Dermis microvascular lymphatic vessel endothelial cell (primary cell): ENCODE data around the gene UBE2E3. TPM values are rescaled to one million over a fixed set of nuclear protein-coding genes. Genes with fewer than 3 reads are reported as not detected.
"Not testable (repeated sequence)": the region's sequence is repeated elsewhere in the genome, so short reads cannot be mapped to it uniquely, and the experiment has no call there.

Source experiments
- DNase-seq, 2 donors: peaks; one replicate each; pipeline versions ENCODE4 v3.0.0 to v3.0.0-alpha.2; 2010; ENCODE audit warnings: low read depth in 2 of 2
- total RNA-seq: library from RNA; depleted of rRNA; stranded (reverse); fragments of >200 nt; gene quantifications from 2 replicates; pipeline ENCODE4 v1.2.1, GENCODE V29; 2014

The UBE2E3 gene
- total RNA-seq, 1 donor from 2014 or later: 26.6 TPM

DNA sequence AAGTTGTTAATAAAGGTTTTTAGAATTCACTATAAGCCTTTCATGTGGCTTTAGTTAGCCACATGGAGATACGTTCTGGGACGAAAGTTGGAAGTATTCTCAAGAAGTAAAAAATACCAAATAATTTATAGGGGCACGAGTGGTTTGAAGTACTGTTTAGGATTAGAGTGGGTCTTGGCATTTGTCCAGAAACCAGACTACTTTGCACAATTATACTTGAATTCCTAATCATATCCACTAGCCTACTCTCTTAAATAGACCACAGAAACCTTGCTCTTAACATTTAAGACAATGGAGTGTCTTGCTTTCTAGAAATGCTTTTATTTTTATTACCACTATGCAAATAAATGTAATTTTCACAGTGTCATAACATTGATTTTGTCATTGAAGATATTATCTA is 44.6 kb downstream of the UBE2E3 start:
- no peak for DNase-seq

DNA sequence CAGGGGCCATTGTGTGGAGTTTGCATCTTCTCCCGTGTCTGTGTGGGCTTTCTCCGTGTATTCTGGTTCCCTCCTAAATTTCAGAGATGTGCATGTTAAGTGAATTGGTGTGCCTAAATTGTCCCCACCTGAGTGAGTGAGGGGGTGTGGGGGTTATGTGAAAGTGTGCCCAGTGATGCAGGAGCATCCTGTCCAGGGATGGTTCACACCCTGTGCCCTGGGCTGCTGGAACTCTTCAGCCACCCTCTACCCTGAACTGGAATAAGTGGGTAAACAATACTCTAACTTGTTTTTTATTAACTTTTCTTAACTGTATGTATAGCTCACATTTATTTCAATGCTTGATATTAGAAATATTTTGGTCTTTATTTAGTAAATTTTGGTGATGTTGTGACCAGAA is 56.0 kb downstream of the UBE2E3 start:
- DNase-seq: no peak

DNA sequence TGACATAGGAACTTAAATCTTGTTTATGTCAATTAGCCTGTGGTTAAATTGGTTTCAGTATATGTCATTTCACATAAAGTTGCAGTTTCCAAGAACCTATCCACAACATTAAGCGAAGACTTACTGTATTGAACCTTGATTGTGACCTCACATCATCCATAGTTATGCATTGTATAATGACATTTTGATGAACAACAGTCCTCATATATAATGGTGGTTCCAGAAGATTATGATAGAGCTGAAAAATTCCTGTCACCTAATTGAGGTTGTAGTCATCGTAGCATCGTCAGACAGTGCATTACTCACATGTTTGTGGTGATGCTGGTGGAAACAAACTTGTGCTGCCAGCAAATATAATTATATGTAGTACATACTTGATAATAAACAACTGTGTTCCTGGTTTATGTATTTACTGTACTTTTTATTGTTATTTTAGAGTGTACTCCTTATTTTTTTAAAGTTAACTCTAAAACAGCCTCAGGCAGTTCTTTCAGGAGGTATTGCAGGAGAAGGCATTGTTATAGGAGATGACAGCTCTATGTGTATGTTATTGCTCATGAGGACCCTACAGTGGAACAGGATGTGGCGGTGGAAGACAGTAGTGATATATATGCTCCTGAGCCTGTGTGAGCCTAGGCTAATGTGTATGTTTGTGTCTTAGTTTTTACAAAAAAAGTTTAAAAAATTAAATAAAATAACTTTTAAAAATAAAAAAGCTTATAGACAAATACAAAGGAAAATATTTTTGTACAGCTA is 56.6 kb downstream of the UBE2E3 start:
- DNase-seq: peak in 1 of 2 donors; percentile 21

DNA sequence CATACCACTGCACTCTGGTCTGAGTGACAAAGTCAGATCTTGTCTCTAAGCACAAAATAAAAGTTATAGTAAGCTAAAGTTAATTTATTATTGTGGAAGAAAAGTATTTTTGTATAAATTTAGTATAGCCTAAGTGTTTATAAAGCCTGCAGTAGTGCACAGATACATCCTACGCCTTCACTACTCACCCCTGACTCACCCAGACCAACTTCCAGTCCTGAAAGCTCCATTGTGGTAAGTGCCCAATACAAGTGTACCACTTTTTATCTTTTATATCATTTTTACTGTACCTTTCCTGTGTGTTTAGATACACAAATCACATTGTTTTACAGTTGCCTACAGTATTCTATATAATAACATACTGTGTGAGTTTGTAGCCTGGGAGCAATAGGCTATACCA is 57.5 kb downstream of the UBE2E3 start:
- DNase-seq: peak in 1 of 2 donors; percentile 25

DNA sequence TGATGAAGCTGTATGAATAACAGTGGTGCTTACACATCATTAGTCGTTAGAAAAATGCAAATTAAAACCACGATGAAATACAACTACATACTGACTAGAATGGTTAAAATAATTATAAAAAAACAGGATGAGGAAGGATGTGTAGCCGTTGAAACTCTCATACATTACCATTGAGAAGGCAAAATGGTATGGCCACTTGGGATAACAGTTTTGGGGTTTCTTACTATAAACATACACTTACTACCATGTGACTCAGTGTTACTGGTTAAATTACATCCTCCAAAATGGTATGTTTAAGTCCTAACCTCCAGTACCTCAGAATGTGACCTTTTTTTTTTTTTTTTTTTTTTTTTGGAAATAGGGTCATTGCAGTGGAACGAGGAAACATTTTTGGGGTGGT is 58.4 kb downstream of the UBE2E3 start:
- DNase-seq: no peak

DNA sequence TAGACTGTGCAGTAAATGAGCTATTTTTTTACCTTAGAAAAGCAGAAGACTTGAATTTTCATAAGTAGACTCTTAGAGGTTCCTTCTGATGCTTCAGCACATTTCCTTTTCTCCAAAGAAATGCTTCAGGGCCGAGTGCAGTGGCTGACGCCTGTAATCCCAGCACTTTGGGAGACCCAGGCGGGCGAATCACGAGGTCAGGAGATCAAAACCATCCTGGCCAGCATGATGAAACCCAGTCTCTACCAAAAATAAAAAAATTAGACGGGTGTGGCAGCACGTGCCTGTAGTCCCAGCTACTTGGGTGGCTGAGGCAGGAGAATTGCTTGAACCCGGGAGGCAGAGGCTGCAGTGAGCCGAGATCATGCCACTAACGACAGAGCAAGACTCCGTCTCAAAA is 60.4 kb downstream of the UBE2E3 start:
- DNase-seq: not testable (repeated sequence)

DNA sequence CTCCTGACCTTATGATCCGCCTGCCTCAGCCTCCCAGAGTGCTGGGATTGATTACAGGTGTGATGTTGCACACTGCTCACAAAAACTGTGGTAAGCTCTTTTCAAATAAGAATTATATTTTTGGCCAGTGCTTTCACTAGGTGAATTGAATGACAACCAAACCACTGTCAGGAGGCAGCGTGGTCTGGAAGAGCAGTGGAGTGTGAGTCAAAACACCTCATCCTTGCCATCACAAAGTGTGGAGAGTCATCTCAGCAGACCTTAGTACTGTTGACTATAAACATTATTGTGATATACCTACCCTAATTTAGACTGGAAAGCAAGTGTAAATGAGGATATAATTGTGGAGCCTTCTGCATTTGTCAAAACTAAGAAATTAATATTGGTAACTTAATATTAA is 61.3 kb downstream of the UBE2E3 start:
- no peak for DNase-seq

DNA sequence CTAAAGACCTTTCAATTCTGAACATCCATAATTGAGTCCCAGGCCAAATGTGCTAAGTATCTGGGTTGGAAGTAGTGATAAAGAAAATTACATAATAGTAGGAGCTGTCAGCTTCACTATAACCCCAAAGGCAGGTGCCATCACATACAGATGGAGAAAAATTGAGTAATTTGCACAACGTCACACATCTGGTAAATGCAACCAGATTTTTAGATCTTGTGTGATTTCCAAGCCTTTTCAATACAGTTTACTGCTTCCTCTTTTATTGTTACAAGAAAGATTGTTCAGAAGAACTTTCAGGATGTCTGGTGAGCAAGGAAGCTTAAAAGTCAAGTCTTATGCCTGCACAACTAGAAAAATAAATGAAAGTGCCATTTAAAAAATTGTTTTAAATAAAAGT is 62.3 kb downstream of the UBE2E3 start:
- DNase-seq: no peak

DNA sequence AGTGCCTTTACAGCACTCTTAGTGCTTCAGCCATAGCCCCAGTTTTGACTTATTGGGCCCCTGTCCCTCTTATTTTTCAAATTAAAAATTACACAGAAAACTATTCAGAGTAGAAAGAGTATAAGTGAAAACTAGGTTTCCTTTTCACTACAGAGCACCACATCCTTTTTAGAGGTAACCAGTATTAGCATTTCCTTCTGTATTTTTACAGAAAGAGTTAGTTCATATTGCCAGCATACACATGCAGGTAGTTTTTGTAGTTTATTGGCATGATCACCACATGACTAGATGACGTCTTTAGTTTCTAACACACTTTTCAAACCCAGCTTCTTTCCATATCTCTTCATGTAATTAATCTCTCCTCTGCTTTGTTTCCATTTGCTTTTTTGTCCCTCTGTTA is 66.4 kb downstream of the UBE2E3 start:
- no peak for DNase-seq

DNA sequence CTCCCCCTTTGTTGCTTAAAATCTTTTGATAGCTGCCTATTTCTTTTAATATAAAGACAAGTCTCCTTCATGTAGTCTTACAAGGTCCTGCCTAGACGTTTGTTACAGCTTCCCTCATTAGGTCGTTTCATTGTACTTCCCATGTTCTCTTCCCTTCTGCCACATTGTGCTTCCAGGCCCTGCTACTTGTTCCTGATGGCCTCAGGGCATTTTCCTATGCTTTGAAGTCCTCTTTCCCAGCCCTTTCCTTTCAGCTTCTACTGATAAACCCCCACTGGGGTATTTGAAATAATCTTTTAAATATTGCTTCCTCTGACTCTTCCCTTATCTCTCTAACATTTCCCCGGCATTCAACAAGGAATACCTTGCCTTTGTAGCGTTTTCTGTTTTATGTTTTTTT is 67.4 kb downstream of the UBE2E3 start:
- no peak for DNase-seq

DNA sequence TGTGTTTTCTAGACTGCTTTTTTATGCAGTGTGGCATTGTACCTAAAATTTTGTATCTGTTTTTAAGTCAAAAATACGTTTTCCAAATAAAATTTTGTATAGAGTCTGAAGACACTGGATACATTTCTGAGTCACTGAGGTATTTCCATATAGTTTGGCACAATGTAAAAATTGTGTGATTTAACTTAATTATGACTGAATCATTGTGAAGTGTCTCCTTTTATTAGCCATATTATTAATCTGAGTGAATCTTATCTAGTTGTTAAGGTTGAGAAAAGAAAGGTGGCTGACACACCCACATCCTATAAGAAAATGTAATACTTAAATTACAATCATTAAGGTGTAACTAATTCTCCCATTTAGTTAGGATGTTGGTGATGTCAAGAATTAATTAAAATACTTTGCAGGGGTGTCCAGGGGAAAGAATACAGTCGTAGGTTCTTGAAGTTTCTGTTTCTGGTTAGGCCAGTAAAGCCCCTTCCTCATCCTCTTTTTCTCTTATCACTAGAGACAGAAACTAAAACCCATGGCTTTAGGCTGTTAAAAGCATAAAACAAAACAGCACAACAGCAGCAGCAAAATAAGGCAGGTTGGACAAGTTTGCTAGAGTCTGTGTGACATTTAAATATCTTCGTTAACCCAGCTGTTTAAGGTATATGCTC is 71.6 kb downstream of the UBE2E3 start:
- DNase-seq: no peak

DNA sequence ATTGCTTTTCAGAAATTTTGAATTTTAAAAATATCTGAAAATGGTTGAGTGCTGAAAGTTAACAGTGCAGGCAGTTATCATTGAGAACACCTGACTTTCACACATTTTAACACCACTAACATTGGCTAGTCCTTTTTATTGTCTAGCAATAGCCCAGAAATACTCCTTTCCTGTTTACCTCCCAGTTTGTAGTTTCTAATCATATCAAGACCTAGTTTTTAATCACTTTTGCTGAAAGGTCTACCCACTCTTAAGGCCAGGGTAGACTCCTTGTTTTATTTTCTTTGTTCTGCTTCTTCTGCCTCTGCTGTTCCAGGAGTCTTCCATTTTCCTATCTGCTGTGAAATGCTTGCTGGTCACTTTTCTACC is 72.1 kb downstream of the UBE2E3 start:
- DNase-seq: no peak

DNA sequence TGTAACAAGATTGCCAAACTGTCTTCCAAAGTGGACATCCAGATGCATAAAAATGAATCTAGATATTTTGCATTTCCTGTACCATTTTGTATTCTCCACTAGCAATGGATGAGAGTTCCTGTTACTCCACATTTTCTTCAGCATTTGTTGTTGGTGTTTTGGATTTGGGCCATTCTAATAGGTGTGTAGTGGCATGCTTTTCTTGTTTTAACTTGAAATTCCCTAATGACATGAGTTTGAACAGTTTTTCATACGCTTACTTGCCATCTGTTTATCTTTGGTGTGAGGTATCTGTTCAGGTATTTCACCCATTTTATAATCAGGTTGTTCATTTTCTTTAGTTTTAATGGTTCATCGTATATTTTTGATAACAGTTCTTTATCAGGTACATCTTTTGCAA is 73.9 kb downstream of the UBE2E3 start:
- DNase-seq: no peak

DNA sequence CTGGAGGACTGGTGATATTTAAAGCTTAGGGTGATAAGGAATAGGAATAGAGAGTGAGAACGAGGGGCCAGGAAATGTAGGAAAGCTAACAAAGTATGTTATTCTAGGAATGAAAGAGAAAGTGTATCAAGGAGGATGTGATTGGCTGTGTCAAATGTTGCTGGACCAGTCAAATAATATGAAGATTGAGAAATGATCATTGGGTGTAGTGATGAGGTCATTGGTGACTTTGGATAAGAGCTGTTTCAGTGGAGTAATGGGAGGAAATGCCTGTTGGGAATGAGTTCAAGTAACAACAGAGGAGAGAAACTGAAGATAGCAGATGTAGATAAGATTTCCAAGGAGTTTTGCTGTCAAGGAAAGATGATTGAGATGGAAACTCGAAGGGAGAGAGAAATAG is 74.4 kb downstream of the UBE2E3 start:
- DNase-seq: no peak

DNA sequence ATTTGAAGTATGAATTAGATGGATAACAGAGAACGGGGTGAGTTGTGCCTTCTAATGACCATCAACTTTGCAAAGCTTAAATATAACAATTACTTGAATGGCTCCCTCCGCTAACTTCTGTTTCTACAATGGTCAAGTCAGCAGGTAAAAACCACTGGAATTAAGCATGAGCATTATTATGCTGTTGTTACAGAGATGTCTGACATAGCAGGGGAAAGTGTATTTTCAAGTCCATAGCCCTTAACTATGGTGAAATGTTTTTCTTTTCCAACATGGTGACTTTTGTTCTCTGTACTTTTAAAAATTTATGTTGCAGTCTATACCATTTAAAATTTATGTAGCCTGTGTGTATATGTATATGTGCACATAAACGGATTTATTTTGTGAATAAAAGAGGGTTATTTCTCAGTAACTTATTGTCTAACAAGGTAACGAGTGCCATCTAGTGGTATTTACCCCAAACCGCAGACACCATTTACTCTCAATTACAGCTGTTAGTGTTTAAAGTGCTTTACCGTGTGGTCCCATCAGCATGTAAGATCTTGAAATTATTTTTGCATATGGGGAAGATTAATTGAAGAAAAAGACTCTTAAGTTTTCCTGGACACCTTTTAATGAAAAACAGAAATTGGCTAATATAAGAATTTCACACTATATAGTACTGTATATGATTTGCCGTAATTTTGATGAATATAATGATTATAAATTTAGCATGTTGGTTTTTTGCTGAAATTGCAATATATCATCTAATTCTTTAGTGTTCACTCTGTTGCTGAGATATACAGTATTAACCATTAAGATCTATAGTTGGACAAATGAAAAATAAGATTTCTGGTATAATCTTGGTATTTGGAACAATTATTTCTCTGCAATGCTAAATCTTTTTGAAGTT is 78.2 kb downstream of the UBE2E3 start:
- peak; percentile 40 to 61 for DNase-seq

DNA sequence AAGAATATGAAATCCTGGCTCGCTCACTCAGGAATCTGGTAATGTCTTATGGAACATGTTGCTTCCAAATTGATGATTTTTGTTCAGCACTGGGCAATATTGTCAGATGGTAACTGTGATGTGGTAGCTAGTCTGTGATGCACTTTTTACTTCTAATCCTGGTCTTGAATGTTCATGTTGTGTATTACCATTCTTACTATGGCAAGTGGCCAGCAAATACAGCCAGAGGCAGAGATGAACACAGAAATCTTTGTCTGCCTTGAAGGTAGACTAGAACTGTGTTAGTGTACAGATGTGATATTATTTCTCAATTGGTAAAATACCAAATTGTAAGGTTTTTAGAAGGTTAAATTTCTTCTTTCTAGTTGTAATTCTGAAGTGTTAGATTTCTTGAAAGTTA is 83.3 kb downstream of the UBE2E3 start:
- no peak for DNase-seq

DNA sequence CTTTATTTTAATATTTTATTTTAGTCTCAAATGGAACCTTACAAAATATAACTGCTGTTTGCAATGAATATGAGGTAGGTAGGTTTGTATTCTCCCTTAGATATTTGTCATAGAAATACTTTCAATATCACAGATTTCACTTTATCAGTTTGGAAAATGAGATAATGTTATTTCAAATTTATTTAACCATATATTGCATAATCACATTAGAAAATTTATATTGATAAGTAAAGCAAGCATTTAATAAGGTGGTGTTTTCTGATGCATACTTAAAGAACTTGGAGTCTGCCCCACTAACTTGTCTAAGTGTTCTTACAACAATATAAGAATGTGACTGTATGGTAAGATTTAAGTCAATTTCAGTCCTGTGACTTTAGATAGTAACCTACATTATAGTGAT is 85.1 kb downstream of the UBE2E3 start:
- no peak for DNase-seq

DNA sequence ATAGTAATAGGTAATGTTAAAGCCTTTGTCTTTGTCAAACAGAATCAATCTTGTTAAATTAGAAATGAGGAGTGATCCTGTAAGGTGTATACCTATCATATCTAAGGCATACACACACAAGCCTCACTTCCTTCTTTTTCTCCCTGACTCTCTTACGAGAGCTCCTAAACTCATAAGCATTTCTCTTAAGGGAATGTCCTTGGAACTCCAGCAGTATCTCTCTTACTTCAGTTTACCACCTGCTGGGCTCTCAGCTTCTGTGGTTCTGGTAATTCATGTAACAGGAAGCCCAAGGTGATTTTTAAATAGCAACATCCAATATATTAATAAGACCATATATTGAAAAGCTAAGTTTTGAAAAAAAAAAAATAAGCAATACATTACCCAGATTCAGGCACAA is 85.9 kb downstream of the UBE2E3 start:
- DNase-seq: no peak

DNA sequence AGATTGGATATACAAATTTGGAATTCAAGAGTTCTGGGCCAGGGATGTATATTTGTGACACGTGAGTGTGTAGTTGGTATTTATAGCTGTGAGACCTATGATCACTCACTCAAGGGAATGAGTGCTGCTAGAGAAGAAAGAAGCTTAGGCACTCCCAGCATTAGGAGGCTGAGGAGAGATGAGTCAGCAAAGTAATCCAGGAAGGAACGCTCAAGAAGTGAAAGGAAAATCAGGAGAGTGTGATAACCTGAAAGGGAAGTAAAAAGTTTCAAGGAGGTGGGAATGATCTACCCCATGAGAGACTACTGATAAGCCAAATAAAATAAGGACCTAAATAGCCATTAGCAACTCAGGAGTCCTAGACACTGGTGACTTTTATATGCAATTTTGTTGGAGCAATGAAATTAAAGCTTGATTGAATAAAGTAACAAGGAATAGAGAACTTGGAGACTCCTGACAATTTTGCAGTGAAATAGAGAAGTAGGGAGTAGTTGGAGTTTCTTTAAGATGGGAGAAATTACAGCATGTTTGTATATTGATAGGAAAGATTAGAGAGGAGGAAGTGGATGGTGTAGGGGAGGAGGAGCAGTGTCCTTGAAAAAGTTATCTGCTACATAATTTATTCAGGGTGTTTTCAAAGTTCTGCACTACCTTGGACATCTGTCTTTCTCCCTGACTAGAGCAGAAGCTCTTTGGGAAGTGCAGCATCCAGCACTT is 89.9 kb downstream of the UBE2E3 start:
- DNase-seq: peak in 1 of 2 donors; percentile 57

DNA sequence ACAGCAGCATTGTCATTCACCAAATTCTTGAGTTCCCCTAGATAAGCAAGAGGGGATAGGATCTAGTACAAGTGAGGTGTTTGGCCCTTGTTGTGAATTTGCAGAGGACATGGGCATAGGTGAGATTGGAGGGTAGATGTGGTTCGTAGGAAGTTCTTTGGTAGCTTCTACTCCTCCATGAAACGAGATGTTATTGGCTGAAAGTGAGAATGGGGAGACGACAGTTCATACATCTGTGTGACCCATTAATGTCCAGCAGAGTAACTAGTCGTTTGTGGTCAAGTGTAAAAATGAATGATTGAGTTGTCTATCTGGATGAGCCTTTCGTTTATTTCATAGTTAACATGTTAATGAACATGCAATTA is 90.4 kb downstream of the UBE2E3 start:
- DNase-seq: no peak

DNA sequence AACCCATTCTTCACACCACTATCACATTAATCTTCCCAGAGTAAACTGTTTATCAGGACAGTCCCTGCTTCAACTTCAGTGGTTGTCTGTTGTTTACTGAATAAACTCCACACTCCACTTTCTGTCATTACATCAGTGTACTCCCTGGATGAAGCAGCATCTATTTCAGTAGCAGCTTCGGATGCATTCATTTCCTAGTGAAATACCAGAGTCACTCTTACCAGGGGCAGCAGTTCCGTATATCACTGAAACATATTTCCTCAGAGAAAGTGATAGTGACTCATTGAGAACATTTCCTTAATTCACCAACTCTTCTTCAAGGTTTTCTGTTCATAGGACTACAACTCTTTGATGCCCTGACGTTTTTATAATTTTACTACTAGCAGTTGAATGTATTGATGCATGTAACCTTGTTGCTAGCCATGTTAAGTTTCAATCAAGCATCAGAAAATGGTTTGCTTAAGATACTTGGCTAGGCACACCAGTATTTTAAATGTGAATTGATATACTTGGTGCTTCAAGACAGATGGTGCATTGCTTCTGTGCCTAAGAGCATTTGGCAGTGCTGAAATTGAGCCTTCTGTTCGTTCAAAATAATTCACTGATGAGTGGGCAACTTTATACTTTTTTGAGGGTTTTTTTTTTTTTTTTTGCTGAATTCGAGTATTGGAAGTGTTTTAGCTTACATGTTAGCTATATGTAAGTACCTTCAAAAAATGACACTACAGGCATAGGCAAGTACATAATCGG is 92.3 kb downstream of the UBE2E3 start:
- peak in 1 of 2 donors; percentile 60 for DNase-seq
